HG02588 (cell line): Measurements from ENCODE around the gene LLCFC1.

Source experiments
- ATAC-seq: cut with Tn5 transposase; IDR thresholded peaks from one replicate; pipeline ENCODE4 v1.9.1; 2021; ENCODE audit warnings: mild to moderate bottlenecking, moderate library complexity; ENCODE audit not compliant: unreplicated experiment

LLCFC1 gene

DNA sequence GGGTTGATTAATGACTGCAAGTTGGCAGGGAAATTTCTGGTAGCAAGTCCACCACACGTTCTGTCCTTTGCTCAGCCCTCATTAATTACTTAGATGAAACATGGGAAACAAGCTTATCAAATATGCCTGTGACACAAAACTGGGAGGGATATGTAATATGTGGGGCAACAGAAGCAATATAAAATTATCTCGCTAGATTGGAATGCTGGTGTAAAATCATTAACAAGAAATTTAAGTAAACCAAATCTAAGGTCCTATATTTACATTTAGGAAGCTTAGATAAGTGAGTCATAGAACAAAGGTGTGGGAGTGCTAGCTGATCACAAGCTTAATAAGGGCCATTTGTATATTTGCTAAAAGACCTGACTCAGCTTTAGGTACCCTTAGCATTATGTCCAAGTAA, 29.3 kb upstream of the LLCFC1 start:
- ATAC-seq: no peak

- no peak for ATAC-seq
Measured at GRCh38 chr7:142910481-142910880, 28.8 kb upstream of the LLCFC1 start.

DNA sequence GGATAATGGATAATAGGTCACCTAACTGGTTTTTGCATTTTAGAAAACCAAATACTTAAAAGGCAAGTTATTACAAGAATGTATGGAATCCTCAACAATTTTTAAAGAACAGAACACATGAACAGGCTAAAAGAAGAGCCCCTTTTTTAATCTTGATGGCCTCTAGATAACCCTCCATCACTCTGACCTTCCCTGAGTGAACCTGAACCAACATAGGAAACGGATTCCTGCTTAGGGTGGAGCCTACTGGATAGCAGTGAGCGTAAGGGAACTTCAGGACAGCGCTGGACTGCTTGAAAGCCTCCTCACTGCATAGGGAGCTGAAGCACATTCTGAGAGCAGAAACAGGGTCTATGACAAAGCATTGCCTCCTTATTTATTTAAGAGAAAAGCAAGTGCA, 26.2 kb upstream of the LLCFC1 start:
- ATAC-seq: no peak

DNA sequence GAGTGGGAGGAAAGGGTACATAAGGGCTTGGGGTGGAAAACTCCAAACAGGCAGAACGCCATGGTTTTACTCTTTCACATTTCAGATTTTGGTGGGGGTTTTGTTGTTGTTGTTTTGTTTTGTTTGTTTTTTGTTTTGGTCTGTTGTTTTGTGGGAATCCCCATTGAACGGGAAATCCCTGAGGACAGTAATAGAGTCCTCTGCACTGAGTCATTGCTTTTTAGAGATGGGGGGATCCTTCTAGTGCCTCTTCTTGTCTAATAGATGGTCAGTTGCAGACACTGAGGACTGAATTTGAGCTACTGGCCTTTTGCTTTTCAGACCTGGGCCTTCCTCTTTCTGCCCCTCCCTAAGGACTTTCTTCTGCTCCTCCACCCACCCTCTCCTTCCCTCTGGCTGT, 25.7 kb upstream of the LLCFC1 start:
- ATAC-seq: no peak

DNA sequence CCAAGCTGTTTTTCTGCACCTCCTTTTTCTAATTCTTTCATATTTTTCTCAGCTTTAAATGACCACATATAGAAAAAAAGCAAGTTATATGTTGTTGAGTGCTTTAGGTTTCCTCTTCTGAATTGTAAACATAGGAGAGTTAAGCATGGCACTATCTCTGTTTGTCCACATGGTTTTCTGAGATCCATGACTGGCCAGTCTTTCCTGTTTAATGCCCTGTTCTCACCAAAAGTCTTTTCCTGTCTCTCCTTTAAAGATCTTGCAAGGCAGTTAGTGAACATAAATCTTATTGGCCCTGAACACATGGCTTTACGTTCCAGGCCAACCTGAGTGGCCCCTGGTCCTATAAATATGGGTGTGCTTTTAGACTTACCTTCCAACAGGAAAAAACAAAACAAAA, 25.2 kb upstream of the LLCFC1 start:
- ATAC-seq: no peak

GRCh38 chr7:142915315-142915714, 24.0 kb upstream of the LLCFC1 start:
- no peak for ATAC-seq

- ATAC-seq: no peak
Measured at GRCh38 chr7:142916508-142916907, 22.8 kb upstream of the LLCFC1 start.

- no peak for ATAC-seq
Measured at GRCh38 chr7:142917447-142917846, 21.8 kb upstream of the LLCFC1 start.

DNA sequence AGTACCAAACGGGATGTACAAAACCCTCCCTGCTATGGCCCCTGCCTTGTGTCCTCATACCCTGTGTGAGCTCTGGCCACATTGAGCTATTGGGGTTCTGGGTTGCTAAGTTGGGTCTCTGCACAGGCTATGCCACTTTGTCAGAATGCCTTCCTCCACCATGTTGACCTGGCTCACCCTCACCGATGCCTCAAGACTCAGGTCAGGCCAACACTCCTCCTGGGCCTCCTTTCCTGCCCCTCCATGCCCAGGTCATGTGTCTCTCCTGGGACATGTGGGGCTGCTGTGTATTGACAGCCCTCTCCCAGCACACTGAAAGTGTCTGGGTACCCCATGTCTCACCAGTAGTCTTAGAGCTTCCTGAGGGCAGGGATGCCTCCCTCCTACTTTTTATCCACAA, 20.4 kb upstream of the LLCFC1 start:
- ATAC-seq: no peak

DNA sequence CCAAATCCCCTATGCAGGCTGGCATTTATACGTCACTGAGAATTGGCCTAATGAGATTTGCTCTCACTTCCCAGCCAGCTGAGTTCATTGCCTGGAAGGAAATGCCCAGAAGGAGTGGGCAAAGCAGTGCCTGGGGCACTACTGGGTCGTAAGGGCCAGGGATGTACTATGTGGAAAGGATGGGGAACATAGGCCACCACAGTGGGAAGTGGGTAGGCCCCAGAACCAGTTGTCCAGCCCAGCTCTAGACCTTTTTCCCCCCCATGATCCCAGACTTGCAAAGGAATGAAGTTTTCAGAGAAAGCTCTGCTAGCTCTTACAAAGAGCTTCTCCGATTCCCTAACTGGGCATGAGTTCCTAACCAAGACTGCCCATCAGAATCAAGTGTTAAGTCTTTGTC, 19.6 kb upstream of the LLCFC1 start:
- no peak for ATAC-seq

DNA sequence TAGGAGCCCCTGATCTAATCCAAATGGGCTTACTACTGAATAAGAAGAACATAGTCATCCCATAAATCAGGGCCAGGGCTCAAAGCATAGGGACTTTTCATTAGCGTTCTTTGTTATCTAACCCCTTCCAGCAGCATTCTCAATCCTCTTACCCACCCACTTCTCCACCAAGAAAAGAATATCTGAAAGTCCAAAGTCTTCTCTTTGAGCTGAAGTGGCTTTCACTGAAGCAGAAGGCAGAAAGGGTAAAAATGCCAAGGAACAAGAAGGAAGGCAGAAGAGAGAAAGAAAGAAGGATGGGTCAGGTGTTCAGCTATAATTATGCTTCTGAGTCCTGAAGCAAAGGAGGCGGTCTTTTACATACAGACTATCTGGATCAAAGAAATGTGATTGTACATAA, 15.9 kb upstream of the LLCFC1 start:
- ATAC-seq: no peak

- ATAC-seq: no peak
Measured at GRCh38 chr7:142925413-142925812, 13.9 kb upstream of the LLCFC1 start.

DNA sequence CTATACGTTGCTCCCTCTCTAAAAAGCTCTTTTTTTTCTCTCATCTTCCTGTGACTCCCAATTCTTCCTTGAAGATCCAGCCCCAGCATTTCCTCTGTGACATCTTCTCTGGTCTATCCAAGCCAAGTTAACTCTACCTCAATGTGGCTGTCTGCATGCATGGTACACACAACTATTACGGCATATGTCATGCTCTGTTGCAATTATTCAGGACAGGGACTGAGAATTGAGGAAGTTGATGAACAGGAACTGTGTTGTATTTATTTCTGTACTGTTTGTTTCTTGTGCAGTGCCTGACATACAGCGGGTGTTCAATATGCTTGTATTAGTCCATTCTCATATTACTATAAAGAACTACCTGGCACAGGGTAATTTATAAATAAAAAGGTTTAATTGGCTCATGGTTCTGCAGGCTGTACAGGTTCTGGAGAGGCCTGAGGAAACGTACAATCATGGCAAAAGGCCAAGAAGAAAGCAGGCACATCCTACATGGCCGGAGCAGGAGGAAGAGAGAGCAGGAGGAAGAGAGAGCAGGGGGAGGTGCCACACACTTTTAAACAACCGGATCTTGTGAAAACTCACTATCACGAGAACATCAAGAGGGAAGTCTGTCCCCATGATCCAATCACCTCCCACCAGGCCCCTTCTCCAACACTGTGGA, 12.1 kb upstream of the LLCFC1 start:
- ATAC-seq: no peak

DNA sequence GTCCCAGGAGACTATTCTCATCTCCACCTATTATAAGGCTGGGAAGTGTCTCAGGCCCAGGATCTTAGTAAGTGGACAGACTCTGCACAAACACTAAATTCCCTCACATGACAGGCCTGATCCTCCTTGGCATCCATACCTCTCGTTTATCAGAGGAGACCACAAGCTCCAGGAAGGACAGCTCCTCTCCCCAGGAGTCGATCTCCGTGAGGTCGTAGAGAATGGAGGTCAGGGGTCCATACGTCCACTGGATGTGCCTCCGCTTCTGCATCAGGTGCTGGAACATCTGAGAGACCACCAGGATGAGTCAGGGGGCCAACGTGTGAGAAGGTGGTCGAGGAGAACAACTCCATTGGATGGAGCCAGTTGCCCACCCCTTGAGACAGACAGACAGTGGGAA, 11.3 kb upstream of the LLCFC1 start:
- no peak for ATAC-seq

- ATAC-seq: no peak
Measured at GRCh38 chr7:142930126-142930730, 9.1 kb upstream of the LLCFC1 start.

DNA sequence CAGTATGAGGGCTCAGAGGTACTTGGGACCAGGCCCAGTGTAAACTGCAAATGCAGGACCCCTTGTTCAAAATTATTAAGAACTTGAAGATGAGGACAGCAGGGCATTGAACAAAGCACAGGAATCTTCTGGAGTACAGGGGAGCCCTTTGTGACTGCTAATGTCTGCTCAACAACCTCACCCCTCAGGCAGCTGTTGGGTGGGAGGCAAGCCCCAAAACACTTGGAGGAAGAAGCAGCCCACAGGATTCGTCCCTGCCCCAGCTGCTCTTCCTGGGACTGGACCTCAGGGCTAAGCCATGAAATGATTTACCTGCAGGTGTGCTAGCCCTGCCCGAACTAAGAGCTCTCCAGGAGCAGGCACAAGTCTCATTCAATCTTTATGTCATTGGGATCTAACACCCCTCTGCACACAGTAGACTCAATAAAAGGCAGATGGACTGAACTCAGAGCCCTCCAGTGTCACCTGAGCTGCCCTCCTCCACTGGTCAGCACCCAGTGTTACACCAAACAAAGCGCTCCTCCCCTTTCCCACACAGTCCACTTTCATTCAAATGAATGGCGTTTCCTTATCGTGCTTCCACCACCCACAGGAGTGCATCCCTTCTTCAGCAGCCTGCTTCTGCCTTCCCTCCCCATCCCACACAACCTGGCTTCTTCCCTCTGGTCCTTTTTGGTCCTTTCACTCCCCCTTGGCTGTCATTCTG, 6.7 kb upstream of the LLCFC1 start:
- no peak for ATAC-seq

- no peak for ATAC-seq
Measured at GRCh38 chr7:142933092-142933475, 6.2 kb upstream of the LLCFC1 start.

GRCh38 chr7:142933624-142934023, 5.7 kb upstream of the LLCFC1 start, which contains the start of gene TRPV5:
TRPV5 (minus strand) TSS chr7:142933746; CDS start chr7:142933459, 287 bp downstream.
- ATAC-seq: no peak

GRCh38 chr7:142934056-142934455, 5.2 kb upstream of the LLCFC1 start:
- no peak for ATAC-seq

- no peak for ATAC-seq
Measured at GRCh38 chr7:142935941-142936565, 3.2 kb upstream of the LLCFC1 start.

DNA sequence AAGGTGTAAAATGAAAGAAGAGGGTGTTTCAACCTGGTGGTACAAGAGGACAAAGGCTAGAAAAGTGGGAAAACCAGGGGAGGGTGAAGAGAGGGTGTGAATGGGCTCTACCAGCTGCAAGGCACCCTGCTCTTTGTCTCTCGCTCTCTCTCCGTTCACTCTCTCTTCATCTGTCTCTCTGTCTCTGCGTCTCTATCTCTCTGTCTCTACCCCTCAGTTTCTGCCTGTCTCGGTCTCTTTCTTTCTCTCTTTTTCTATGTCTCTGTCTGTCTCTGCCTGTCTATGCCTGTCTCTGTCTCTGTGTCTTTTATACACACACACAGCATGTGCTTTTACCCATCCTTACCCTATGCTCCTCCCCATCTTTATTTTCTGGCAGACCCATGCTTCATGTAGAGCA, 673 bp upstream of the LLCFC1 start:
- no peak for ATAC-seq
